HG02870 (cell line): ENCODE data around the gene KLHL10.

Experiments used
- ATAC-seq: cut with Tn5 transposase; IDR thresholded peaks from one replicate; pipeline ENCODE4 v1.9.1; 2021; ENCODE audit warnings: mild to moderate bottlenecking, moderate library complexity; ENCODE audit not compliant: unreplicated experiment

The KLHL10 gene

DNA sequence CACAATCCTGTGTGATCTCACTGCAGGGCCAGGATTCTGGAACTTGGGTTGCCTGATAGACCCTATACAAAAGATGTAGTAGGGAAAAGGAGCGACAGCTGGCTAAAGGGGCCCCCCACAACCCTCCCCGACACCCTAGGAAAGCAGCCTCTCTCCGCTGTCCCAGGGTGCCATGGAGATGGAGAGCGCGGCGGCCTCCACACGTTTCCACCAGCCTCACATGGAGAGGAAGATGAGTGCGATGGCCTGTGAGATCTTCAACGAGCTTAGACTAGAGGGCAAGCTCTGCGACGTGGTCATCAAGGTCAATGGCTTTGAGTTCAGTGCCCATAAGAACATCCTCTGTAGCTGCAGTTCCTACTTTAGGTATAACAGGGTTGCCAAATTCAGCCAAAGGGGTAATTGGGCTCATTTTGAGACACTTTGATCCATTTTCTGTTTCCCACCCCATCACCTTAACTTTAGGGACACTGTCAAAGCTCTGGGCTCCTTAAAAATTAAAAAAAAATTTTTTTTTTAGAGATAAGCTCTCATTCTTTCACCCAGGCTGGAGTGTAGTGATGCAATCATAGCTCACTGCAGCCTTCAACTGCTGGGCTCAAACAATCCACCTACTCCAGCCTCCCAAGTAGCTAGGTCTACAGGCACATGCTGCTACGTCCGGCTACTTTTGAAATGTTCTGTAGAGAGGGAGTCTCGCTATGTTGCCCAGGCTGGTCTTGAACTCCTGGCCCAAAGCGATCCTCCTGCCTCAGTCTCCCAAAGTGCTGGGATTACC, at the start of gene KLHL10:
Gene KLHL10 (plus strand): TSS at position 65 of the 778 bp plus-strand sequence. CDS start 108 bp downstream, at position 173.
- ATAC-seq = no peak

DNA sequence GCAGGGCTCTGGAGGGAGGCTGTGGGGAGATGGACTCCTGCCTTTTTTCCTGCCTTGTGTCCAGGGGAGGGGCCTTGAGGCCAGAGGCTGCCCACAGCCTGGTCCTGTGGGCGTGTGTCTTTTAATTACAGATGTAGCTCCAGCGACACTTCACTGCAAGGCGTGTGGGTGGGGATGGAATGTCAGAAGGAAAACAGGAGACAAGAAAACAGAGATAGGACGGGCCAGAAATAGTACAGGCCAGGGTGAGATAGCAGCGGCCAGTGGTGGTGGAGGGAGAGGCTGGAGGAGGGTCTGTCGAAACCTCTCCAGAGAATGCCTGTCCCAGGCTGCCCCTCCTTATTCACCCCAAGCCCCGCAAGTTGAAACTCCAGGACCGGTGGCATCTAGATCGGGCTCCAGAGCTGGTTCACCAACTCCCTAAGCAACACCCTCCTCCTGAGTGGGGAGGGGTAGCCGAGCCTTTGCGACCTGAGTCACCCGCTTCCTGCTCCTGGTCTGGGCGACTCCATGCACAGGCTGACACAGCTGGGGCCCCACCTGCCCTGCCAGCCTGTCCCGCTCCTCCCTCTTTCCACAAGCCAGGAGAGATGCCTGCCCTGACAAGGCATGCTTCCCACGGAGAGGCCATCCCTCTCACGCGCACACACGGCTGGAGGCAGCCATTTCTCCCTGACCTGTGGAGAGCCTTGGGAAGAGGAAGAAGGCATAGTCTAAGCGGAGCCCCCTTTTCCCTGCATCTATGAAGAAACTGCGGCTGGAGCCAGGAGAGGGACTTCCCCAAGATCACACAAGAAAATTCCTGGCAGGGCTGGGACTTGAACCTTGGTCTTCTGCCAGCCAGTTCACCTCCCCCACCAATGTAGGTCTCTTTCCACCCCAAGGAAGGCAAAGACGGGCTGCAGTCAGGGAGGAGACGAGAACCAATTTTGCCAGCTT, 44.5 kb upstream of the KLHL10 start:
- ATAC-seq = no peak

DNA sequence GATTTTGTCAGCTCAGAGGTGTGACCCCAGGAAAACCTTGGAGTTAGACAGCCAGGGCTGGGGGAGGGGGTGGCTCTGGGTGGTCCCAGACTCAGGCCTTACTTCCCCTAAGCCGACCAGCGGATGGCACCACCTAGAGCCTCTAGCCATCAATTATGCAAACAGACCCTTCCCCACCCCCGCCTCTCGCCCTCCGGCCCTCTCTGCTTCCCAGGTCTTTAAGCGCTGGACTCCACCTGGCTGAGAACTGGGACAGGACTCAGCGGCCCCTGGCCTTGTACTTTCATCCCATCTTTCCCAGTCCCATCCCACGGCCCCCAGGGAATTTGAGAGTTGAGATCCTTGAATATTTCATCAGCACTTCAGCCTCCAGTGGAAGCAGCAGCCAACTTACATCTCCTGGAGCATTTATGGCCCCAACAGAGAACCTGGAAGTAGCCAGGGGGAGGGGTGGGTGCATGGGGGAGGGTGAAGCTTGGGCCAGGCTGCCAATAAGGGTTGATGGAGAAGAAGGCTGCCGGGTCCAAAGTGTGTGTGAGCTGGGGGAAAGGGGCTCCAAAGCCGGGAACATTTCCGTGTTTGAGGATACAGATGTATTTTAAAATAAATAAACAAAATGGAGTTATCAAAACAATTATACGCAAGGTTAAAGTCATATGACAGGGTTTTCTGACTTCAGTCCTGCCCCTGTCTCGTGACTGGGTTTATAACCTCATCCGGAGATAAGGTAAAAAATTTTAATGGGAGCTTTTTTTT, 43.7 kb upstream of the KLHL10 start:
- ATAC-seq = no peak

DNA sequence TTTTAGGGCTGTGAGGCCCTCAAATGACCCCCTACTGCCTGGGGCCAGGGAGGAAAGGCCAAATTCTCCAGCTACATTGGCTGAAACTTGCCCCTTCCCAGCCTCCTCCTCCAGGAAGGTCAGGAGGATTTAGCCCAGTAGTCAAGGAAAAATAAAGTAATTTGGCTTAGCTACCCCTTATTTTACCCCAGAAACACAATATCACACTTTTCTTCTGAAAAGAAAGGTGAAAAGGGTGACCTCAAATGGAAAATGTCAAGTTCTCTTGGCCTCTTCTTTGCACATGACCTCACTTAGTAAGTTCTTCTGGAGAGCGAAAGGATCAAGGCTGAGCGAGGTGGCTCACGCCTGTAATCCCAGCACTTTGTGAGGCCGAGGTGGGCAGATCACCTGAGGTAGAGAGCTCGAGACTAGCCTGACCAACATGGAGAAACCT, 43.1 kb upstream of the KLHL10 start:
- ATAC-seq = no peak

- ATAC-seq = no peak
Measured at GRCh38 chr17:41796121-41796895, 41.3 kb upstream of the KLHL10 start.

DNA sequence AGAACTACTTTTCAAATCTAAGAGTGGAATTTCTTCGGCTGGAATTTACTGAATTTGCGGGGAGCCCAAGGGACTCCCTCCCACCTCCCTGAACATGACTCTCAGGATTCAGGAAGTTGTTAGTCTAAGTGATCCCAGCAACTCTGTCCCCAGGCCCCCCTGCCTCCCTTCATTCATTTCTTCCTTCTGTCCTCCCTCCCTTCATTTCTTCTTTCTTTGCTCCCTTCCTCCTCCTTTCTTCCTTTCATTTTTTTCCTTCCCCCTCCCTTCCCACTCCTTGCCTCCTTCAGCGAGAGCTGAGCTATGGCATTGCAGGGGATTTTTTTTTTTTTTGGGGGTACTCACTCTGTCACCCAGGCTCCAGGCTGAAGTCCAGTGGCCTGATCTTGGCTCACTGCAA, 40.2 kb upstream of the KLHL10 start:
- ATAC-seq = no peak

DNA sequence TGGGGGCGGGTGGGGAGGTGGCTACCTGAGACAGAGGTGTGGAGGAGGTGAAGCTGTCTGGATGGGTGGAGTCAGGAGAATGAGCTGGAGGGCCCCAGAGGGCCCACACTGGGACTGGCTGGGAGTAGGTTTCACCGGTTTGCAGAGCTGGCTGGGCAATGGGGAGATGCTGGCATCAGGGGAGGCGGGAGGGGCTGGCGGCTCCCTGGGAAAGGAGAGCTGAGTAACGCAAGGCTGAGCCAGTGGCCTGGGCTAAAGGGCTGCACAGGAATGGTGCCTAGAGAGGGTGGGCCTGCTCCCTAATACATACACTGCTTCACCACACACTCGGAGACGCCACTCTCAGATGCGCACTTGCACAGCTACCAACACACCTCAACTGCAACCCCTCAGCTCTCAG, 38.3 kb upstream of the KLHL10 start:
- ATAC-seq = no peak

GRCh38 chr17:41800601-41801373, 36.8 kb upstream of the KLHL10 start:
- ATAC-seq = no peak

DNA sequence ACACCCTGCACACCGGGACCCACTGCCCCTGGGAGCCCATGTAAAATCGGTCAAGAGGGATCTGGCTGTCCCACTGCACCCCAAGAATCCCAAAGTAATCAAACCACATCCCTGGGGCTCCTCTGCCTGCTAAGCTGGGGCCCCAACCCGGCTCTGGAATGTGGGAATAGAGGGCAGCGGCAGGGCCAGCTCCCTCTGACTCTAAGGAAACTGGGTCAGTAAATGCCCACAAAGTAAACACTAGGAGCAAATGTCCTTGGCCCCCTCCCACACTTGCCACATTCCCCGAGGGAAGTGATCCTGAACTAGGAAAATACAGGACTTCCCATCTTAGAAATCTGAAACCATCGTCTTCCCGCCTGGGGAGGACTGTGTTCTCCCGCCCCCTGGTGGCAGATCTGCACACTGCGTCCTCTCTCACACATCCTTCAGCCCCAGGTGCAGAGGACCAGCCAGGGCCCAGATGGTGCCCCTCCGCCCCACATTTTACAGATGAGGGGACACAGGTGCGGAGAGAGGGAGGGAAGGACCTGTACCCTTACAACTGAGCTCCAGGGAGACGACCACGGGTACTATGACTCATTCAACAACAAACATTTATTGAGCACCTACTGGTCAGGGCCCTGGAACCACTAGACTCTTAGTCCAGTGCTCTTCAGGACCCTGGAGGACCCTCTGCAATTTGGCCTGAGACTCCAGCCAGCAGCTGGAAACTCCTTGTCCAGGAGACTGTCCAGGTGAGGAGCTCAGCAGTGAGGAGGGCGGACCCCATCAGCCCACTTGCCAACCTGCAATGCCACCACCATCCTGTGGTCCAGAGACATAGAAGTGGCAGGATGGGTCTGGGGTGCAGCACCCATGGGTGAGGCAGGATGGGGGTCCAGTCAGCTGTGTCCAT, 36.0 kb upstream of the KLHL10 start:
- ATAC-seq = no peak

GRCh38 chr17:41803049-41804020, 34.3 kb upstream of the KLHL10 start:
- ATAC-seq = no peak

DNA sequence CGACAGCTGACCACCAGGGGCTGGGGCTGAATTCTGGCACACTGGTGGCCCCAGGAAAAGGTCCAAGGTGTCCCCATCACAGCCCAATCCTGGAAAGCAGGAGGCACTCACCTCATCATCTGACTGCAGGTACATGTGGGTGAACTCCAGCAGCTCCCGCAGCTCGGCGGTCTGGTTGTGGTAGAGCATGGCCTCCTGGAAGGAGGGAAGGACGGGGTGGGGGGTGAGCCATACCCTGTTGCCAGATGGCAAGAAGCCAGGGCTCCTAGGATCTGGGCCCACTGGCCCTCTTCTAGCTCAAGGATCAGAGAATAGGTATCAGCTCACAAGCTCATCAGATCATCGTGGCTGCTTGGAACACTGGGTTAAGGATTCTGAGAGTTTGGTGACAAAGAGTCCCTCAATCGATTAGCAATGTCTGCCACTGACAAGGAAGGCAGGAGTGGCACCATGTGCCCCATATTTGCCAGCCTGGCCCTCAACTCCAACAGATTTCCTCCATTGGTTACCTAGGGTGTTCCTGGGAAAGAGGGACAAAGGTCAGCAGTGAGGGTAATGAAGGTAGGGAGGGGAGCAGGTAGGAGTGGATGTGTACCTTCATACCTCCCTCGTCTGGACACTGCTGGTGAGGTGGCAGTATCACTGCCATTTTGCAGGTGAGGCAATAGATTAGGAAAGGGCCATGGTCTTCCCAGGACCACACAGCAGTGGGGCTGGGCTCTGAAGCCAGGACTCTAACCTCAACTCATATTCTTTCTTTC, 30.8 kb upstream of the KLHL10 start:
- no peak for ATAC-seq

- no peak for ATAC-seq
Measured at GRCh38 chr17:41810659-41811548, 26.7 kb upstream of the KLHL10 start.

DNA sequence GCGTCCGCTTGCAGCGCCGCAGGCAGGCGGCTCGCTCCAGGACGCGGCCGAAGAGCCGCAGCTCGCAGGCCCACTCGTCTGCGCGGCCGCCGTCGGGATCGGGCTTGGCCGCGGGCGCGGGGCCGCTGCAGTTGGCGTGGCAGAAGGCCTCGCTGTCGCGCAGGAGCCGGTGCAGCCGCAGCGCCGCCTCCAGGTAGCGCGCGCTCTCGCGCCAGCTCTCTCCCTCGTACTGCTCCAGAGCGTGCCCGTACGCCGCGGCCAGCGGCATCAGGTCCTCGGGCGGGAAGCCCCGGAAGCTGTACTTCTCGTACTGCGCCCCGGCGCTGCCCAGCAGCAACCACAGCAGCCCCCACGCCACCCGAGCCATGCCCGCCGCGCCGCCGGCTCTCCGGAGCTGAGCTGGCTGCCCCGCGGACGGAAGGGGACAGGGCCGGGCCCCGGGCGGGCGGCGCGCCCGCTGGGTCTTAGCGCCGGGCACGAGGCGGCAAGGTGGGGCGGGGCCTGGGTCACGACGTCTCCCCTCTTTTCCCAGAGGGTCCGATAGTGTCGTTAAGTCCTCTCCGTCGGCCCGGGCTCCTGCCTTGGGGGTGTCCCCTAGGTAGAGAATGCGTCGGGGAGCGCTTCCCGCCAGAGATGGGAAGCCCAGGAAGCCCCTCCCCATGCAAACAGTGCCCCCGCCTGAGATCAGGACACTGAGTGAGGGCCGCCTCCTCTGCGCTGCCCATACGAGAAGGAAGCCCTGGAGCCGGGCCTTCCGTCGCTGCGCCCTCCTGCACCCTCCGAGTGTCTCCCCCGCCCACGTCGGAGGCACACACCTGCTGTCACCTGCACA, 25.9 kb upstream of the KLHL10 start, which contains the start of gene P3H4:
Gene P3H4 (minus strand): TSS at position 401 of the 832 bp plus-strand sequence. CDS start 34 bp downstream, at position 367.
- ATAC-seq = peak; percentile 55

GRCh38 chr17:41812381-41813151, 25.1 kb upstream of the KLHL10 start, which contains the start of gene FKBP10:
TSS of gene FKBP10 (plus strand) at chr17:41813004. CDS start at chr17:41813035, 31 bp downstream.
- ATAC-seq = no peak
